ENCODE results near the gene RRAS2. TPM values are rescaled to one million over a fixed set of nuclear protein-coding genes. Genes with fewer than 3 reads are reported as not detected.
A peak's percentile ranks its signal among the peaks of the same experiment; 100 is the strongest.

The RRAS2 gene
- total and polyA plus RNA-seq, 10 of the 15 experiments (the other 5 are each of a cell fraction or from before 2014, with no cell fraction given) = 26.9 to 72.4 (median 45.4) TPM

DNA sequence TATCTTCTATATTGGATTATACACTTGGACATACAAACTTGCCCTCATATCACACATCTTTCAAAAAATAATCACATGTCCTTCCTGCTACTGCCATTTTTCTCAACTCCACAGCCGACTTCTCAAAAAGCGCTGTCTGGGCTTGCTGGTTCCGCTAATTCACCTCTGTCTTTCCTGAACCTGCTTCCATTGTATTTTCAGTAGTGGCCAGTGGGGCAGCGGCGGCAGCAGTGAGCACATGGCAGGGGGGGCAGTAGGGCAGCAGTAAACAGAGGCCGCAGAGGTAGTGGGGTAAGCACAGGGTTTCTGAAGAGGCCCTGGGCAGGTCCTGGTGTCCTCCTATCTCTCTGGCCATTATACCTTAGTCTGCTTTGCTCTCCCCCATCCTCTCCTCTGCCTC is 126.3 kb downstream of the RRAS2 start:
- Histone ChIP-seq H3K4me2 (ENCODE audit: control insufficient read depth, insufficient read depth) (no peak overlapping the region), H3K79me2 (ENCODE audit: control insufficient read depth, insufficient read depth, low read length) (no peaks in the 10 kb centered on the region), H3K36me3 (ENCODE audit: control insufficient read depth in 2 of 2, insufficient read depth in 2 of 2, low read length in 1 of 2) (no peaks in the 10 kb centered on the region), H3K4me1 (ENCODE audit: control insufficient read depth, insufficient read depth, low read length) (peaks cover 13% of the 10 kb centered on the region), H2AFZ (ENCODE audit: control insufficient read depth, low read depth, low read length) (no peak overlapping the region), H3K27ac (ENCODE audit: control insufficient read depth, insufficient read depth) (no peak overlapping the region), H3K9ac (ENCODE audit: control insufficient read depth, insufficient read depth, low read length) (no peak overlapping the region), H4K20me1 (ENCODE audit: control insufficient read depth, insufficient read depth) (no peaks in the 10 kb centered on the region), H3K4me3 (no peak overlapping the region), H3K9me3 (replicated peaks; ENCODE audit: control insufficient read depth, insufficient read depth, low read length) (no peaks in the 10 kb centered on the region), H3K27me3 (replicated peaks in 1 of 2; ENCODE audit: control insufficient read depth in 2 of 2, insufficient read depth in 2 of 2, low read length in 1 of 2) (peaks cover 0 to 4% of the 10 kb centered on the region in 2 experiments; a peak in 2 of 4 replicates)
- no peak for TF ChIP-seq ATF3 (IDR thresholded peaks at IDR 0.05; ENCODE audit: borderline replicate concordance, extremely low read depth, low read depth, low read length)
- no peak for TF ChIP-seq USF2 (IDR thresholded peaks at IDR 0.05; ENCODE audit: borderline replicate concordance, low read depth, low read length)
- TF ChIP-seq CTCF (IDR thresholded peaks at IDR 0.05 in 2 of 3, conservative IDR thresholded peaks at IDR 0.05 in 1 of 3; ENCODE audit: control insufficient read depth in 2 of 3, extremely low read depth in 1 of 3, insufficient read depth in 1 of 3, low read depth in 3 of 3, low read length in 3 of 3) = peak in 2 of 3 experiments; percentile 6 to 36; a peak in 2 of 6 replicates
- TF ChIP-seq, protein P1, sequence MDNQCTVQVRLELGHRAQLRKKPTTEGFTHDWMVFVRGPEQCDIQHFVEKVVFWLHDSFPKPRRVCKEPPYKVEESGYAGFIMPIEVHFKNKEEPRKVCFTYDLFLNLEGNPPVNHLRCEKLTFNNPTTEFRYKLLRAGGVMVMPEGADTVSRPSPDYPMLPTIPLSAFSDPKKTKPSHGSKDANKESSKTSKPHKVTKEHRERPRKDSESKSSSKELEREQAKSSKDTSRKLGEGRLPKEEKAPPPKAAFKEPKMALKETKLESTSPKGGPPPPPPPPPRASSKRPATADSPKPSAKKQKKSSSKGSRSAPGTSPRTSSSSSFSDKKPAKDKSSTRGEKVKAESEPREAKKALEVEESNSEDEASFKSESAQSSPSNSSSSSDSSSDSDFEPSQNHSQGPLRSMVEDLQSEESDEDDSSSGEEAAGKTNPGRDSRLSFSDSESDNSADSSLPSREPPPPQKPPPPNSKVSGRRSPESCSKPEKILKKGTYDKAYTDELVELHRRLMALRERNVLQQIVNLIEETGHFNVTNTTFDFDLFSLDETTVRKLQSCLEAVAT (IDR thresholded peaks at IDR 0.05) = no peak
- TF ChIP-seq RAD21 (IDR thresholded peaks at IDR 0.05; ENCODE audit: insufficient read depth, low read depth, low read length) = 0 out of 2 replicates have a peak, but pooled peaks have one; percentile 4
- no peak for TF ChIP-seq ZNF217 (IDR thresholded peaks at IDR 0.05)
- POLR2A ChIA-PET = no interaction called here
- SMC1A ChIA-PET (ENCODE audit: uncharacterized antibody, unreplicated experiment) = interaction anchor here (0.6 kb wide), 1 partner anchor 17 kb away, joined by 5 read pairs; no protein-coding TSS in a partner anchor
- RAD21 ChIA-PET (ENCODE audit: unreplicated experiment) = no interaction called here
- CTCF ChIA-PET = interaction anchor here (1.0 kb wide), 1 partner anchor 34 kb away, joined by 3 read pairs; no protein-coding TSS in a partner anchor
- DNase-seq (ENCODE audit: low read depth, low spot score) (no peak), FAIRE-seq (no peak), ATAC-seq (no peak)
- in situ Hi-C loops (cut with MboI) (no loop called here), intact Hi-C loops (cut with micrococcal nuclease; ENCODE audit: unreplicated experiment) (no loop called here)
- BruUV-seq (replicated peaks) = no TSS peak
- 57% methylated on average over 6 of the region's 6 CpGs for WGBS (ENCODE audit: insufficient coverage, insufficient replicate concordance, low lambda C conversion rate, missing lambda C conversion rate)
